DMS79 (cell line): ENCODE results near the gene CRYM.
"Not testable (repeated sequence)": the region's sequence is repeated elsewhere in the genome, so short reads cannot be mapped to it uniquely, and the experiment has no call there.

Experiments
- DNase-seq: peaks from one replicate; lab custom pipeline; 2025; lab: John Stamatoyannopoulos, UW

Gene CRYM

GRCh38 chr16:21277045-21277926, 804 bp downstream of the CRYM start:
- no peak for DNase-seq

- no peak for DNase-seq
These were observed 2.0 kb downstream of the CRYM start for GRCh38 chr16:21276090-21276489.

- no peak for DNase-seq
These were observed 2.6 kb downstream of the CRYM start for GRCh38 chr16:21275529-21275928.

- DNase-seq: no peak
These were observed 3.8 kb downstream of the CRYM start for GRCh38 chr16:21274172-21274726.

- not testable (repeated sequence) for DNase-seq
These were observed 5.3 kb downstream of the CRYM start for GRCh38 chr16:21272763-21273162.

- no peak for DNase-seq
These were observed 5.8 kb downstream of the CRYM start for GRCh38 chr16:21272253-21272652.

GRCh38 chr16:21268236-21268635, 9.9 kb downstream of the CRYM start:
- no peak for DNase-seq

GRCh38 chr16:21267298-21267697, 10.8 kb downstream of the CRYM start:
- no peak for DNase-seq

- no peak for DNase-seq
These were observed 12.8 kb downstream of the CRYM start for GRCh38 chr16:21265104-21265837.

GRCh38 chr16:21264571-21265036, 13.5 kb downstream of the CRYM start:
- no peak for DNase-seq

- DNase-seq: no peak
These were observed 14.2 kb downstream of the CRYM start for GRCh38 chr16:21263640-21264570.

GRCh38 chr16:21262779-21263639, 15.1 kb downstream of the CRYM start:
- DNase-seq: no peak

GRCh38 chr16:21260870-21261791, 17.0 kb downstream of the CRYM start:
- no peak for DNase-seq

GRCh38 chr16:21257284-21257683, 20.8 kb downstream of the CRYM start:
- no peak for DNase-seq

- no peak for DNase-seq
These were observed 21.5 kb downstream of the CRYM start for GRCh38 chr16:21256636-21257035.

GRCh38 chr16:21253470-21253869, 24.6 kb downstream of the CRYM start:
- DNase-seq: no peak

GRCh38 chr16:21250072-21250923, 27.8 kb downstream of the CRYM start:
- no peak for DNase-seq

- not testable (repeated sequence) for DNase-seq
These were observed 29.9 kb downstream of the CRYM start for GRCh38 chr16:21248179-21248578.
